Fibroblast of lung (primary cell): ENCODE measurements around the gene GSTT4. TPM values are rescaled to one million over a fixed set of nuclear protein-coding genes. Genes with fewer than 3 reads are reported as not detected.

Experiments used
- DNase-seq, 2 donors: peaks; one replicate each; pipeline versions ENCODE4 v3.0.0 to v3.0.0-alpha.2; 2010; ENCODE audit warnings: low read depth in 2 of 2
- H2AFZ ChIP-seq: 2 replicates; pipeline ENCODE4 v1.5.1; 2012; ENCODE audit warnings: low read length, control low read depth, inconsistent platforms
- H3K27ac ChIP-seq: 2 replicates; pipeline ENCODE4 v1.5.1; 2011; ENCODE audit warnings: low read length, control low read depth; ENCODE audit not compliant: insufficient read depth
- H3K27me3 ChIP-seq: 2 replicates; pipeline ENCODE4 v1.5.1; 2011; ENCODE audit warnings: mild to moderate bottlenecking, low read length; ENCODE audit not compliant: control insufficient read depth, insufficient read depth
- H3K36me3 ChIP-seq: 2 replicates; pipeline ENCODE4 v1.5.1; 2011; ENCODE audit warnings: low read length; ENCODE audit not compliant: control insufficient read depth, insufficient read depth
- H3K4me1 ChIP-seq: 2 replicates; pipeline ENCODE4 v1.5.1; 2011; ENCODE audit warnings: low read length; ENCODE audit not compliant: control insufficient read depth, insufficient read depth; ENCODE audit errors: extremely low read depth
- H3K4me2 ChIP-seq: 2 replicates; pipeline ENCODE4 v1.5.1; 2011; ENCODE audit warnings: low read length, control low read depth; ENCODE audit not compliant: insufficient read depth; ENCODE audit errors: extremely low read depth
- H3K4me3 ChIP-seq, 4 experiments: fragments of 200-600 bp in 1 of 4; sonication (generic) in 1 of 4; replicated peaks in 1 of 4; 2 replicates each; pipeline ENCODE4 v1.5.1; 2011 to 2016; ENCODE audit warnings: low read length in 4 of 4, low read depth in 3 of 4, mild to moderate bottlenecking in 3 of 4, control low read depth in 2 of 4, inconsistent platforms in 1 of 4, mixed read lengths in 1 of 4; ENCODE audit not compliant: insufficient read depth in 1 of 4; ENCODE audit errors: control extremely low read depth in 1 of 4
- H3K79me2 ChIP-seq: 2 replicates; pipeline ENCODE4 v1.5.1; 2012; ENCODE audit warnings: mild to moderate bottlenecking, low read length, inconsistent platforms; ENCODE audit not compliant: control insufficient read depth, insufficient read depth
- H3K9ac ChIP-seq: 2 replicates; pipeline ENCODE4 v1.5.1; 2011; ENCODE audit warnings: mild to moderate bottlenecking, low read length, control low read depth; ENCODE audit not compliant: insufficient read depth
- H3K9me3 ChIP-seq: 2 replicates; pipeline ENCODE4 v1.5.1; 2012; ENCODE audit warnings: low read depth, low read length; ENCODE audit not compliant: control insufficient read depth, insufficient read depth
- H4K20me1 ChIP-seq: 2 replicates; pipeline ENCODE4 v1.5.1; 2011; ENCODE audit warnings: low read length; ENCODE audit not compliant: control insufficient read depth, insufficient read depth; ENCODE audit errors: extremely low read depth
- CTCF ChIP-seq, 2 donors: IDR thresholded peaks in 1 of 2; conservative IDR thresholded peaks in 1 of 2; 1 replicate in 1 of 2; 2 replicates in 1 of 2; pipeline ENCODE4 v1.5.1; 2011 to 2012; ENCODE audit warnings: low read length in 2 of 2, control low read depth in 1 of 2, inconsistent platforms in 1 of 2, low read depth in 1 of 2, mild to moderate bottlenecking in 1 of 2
- EZH2 ChIP-seq: IDR thresholded peaks from 2 replicates; pipeline ENCODE4 v1.5.1; 2012; ENCODE audit warnings: low read length, control low read depth, mild to moderate bottlenecking; ENCODE audit errors: missing control alignments
- polyA plus RNA-seq, 2 donors: library from polyadenylated mRNA; depleted of rRNA in 1 of 2; stranded (reverse) in 1 of 2; unstranded in 1 of 2; fragments of >200 nt; gene quantifications; 2 replicates each; pipeline ENCODE4 v1.2.1, GENCODE V29; 2011 to 2012; ENCODE audit warnings: missing spikeins in 1 of 2
- total RNA-seq: library from RNA; depleted of rRNA; stranded (reverse); fragments of >200 nt; gene quantifications from 2 replicates; pipeline ENCODE4 v1.2.1, GENCODE V29; 2014

GSTT4 gene
- total and polyA plus RNA-seq, 2 donors (not counting 1 experiment from before 2014, with no cell fraction given), result not detected

GRCh38 chr22:24010018-24010391, 4.8 kb upstream of the GSTT4 start:
- no peaks in the 10 kb centered on the region for H3K4me1 ChIP-seq
- H3K79me2 ChIP-seq, result peaks cover 26% of the 10 kb centered on the region
- H2AFZ ChIP-seq, result no peak overlapping the region
- no peaks in the 10 kb centered on the region for H3K9me3 ChIP-seq
- H3K4me2 ChIP-seq, result no peak overlapping the region
- H3K27ac ChIP-seq, result no peak overlapping the region
- no peak for DNase-seq
- no peaks in the 10 kb centered on the region for H4K20me1 ChIP-seq
- H3K27me3 ChIP-seq, result no peaks in the 10 kb centered on the region
- H3K4me3 ChIP-seq, result no peak overlapping the region
- TF ChIP-seq EZH2 (no peak), CTCF (conservative IDR thresholded peaks at IDR 0.05 in 1 of 2, IDR thresholded peaks at IDR 0.05 in 1 of 2; ENCODE audit: low read depth in 1 of 2, low read length in 2 of 2) (no peak)
- no peak overlapping the region for H3K9ac ChIP-seq
- H3K36me3 ChIP-seq, result no peaks in the 10 kb centered on the region

- no peaks in the 10 kb centered on the region for H3K27me3 ChIP-seq
- no peaks in the 10 kb centered on the region for H3K4me1 ChIP-seq
- H3K9ac ChIP-seq, result no peak overlapping the region
- no peak overlapping the region for H3K4me2 ChIP-seq
- no peak overlapping the region for H2AFZ ChIP-seq
- no peak overlapping the region for H3K4me3 ChIP-seq
- TF ChIP-seq CTCF (conservative IDR thresholded peaks at IDR 0.05 in 1 of 2, IDR thresholded peaks at IDR 0.05 in 1 of 2; ENCODE audit: low read depth in 1 of 2, low read length in 2 of 2) (no peak), EZH2 (no peak)
- DNase-seq, result no peak
- H3K36me3 ChIP-seq, result no peaks in the 10 kb centered on the region
- no peaks in the 10 kb centered on the region for H4K20me1 ChIP-seq
- H3K9me3 ChIP-seq, result no peaks in the 10 kb centered on the region
- H3K79me2 ChIP-seq, result peaks cover 23% of the 10 kb centered on the region
- no peak overlapping the region for H3K27ac ChIP-seq
Measured at GRCh38 chr22:24009227-24010017, 4.2 kb upstream of the GSTT4 start.

- Histone ChIP-seq H3K4me3 (no peak overlapping the region), H3K4me2 (no peak overlapping the region), H3K9ac (no peak overlapping the region), H3K27ac (no peak overlapping the region), H3K79me2 (peaks cover 18% of the 10 kb centered on the region), H4K20me1 (no peaks in the 10 kb centered on the region), H3K9me3 (no peaks in the 10 kb centered on the region), H2AFZ (no peak overlapping the region), H3K36me3 (no peaks in the 10 kb centered on the region), H3K4me1 (no peaks in the 10 kb centered on the region), H3K27me3 (no peaks in the 10 kb centered on the region)
- no peak for DNase-seq
- TF ChIP-seq CTCF (conservative IDR thresholded peaks at IDR 0.05 in 1 of 2, IDR thresholded peaks at IDR 0.05 in 1 of 2; ENCODE audit: low read depth in 1 of 2, low read length in 2 of 2) (no peak), EZH2 (no peak)
Measured at GRCh38 chr22:24008381-24009226, 3.4 kb upstream of the GSTT4 start.
